IMR-90 (cell line): ENCODE data around the gene RNF144A. TPM values are rescaled to one million over a fixed set of nuclear protein-coding genes. Genes with fewer than 3 reads are reported as not detected.

Source experiments
- ATAC-seq: fragments of 200-7000 bp; cut with Tn5 transposase; 2 replicates; pipeline ENCODE4 v1.9.1; 2020; ENCODE audit warnings: low read depth, mild to moderate bottlenecking, moderate library complexity
- BruUV-seq: library from RNA; stranded (reverse); fragments of 400-500 nt; replicated peaks from 2 replicates; lab custom pipeline; 2021; lab: Mats Ljungman, UMichigan
- CTCF ChIA-PET: fragments of 300-600 bp; formaldehyde crosslinking; extraction: SDS; loops from one replicate; lab custom pipeline; 2021; ENCODE audit warnings: antibody characterized with exemption; lab: Yijun Ruan, JAX
- POLR2A ChIA-PET: fragments of 300-600 bp; sonication (Branson Sonifier 250); formaldehyde crosslinking; loops from one replicate; lab custom pipeline; 2022; ENCODE audit warnings: antibody characterized with exemption; ENCODE audit not compliant: unreplicated experiment; lab: Charles Lee
- DNase-seq: peaks from one replicate; pipeline ENCODE4 v3.0.0; 2013
- H2AFZ ChIP-seq: replicated peaks from 2 replicates; pipeline ENCODE3; 2013; ENCODE audit warnings: low read length, mild to moderate bottlenecking; ENCODE audit not compliant: poor library complexity
- H2AK5ac ChIP-seq: 2 replicates; pipeline ENCODE4 v1.6.1; 2013; ENCODE audit warnings: low read depth, low read length, inconsistent platforms
- H2AK9ac ChIP-seq: replicated peaks from 2 replicates; pipeline ENCODE3; 2013; ENCODE audit warnings: mild to moderate bottlenecking, low read depth, low read length, moderate library complexity; ENCODE audit not compliant: poor library complexity
- H2BK120ac ChIP-seq: 2 replicates; pipeline ENCODE4 v1.6.1; 2013; ENCODE audit warnings: low read depth, low read length, inconsistent platforms
- H2BK15ac ChIP-seq: 3 replicates; pipeline ENCODE4 v1.6.1; 2013; ENCODE audit warnings: low read depth, low read length, inconsistent platforms
- H2BK20ac ChIP-seq: 2 replicates; pipeline ENCODE4 v1.6.1; 2013; ENCODE audit warnings: low read depth, mild to moderate bottlenecking, inconsistent platforms, low read length, moderate library complexity
- H2BK5ac ChIP-seq: 2 replicates; pipeline ENCODE4 v1.6.1; 2013; ENCODE audit warnings: mild to moderate bottlenecking, low read depth, low read length, inconsistent platforms; ENCODE audit not compliant: poor library complexity, severe bottlenecking
- H3K14ac ChIP-seq: replicated peaks from 2 replicates; pipeline ENCODE4 v1.6.1; 2013; ENCODE audit warnings: low read depth, low read length, inconsistent platforms
- H3K18ac ChIP-seq: 2 replicates; pipeline ENCODE4 v1.6.1; 2013; ENCODE audit warnings: low read depth, low read length, control low read depth
- H3K23ac ChIP-seq: 2 replicates; pipeline ENCODE4 v1.6.1; 2013; ENCODE audit warnings: low read depth, low read length, inconsistent platforms
- H3K27ac ChIP-seq: 2 replicates; pipeline ENCODE4 v1.5.1; 2013; ENCODE audit warnings: mild to moderate bottlenecking, control low read depth, low read length; ENCODE audit not compliant: insufficient read depth
- H3K27me3 ChIP-seq: 2 replicates; pipeline ENCODE4 v1.6.1; 2013; ENCODE audit warnings: low read length; ENCODE audit not compliant: control insufficient read depth, insufficient read depth
- H3K36me3 ChIP-seq: 2 replicates; pipeline ENCODE4 v1.6.1; 2013; ENCODE audit warnings: low read length, mixed read lengths; ENCODE audit not compliant: control insufficient read depth, insufficient read depth
- H3K4ac ChIP-seq: 2 replicates; pipeline ENCODE4 v1.6.1; 2013; ENCODE audit warnings: low read depth, low read length, inconsistent platforms
- H3K4me1 ChIP-seq: 2 replicates; pipeline ENCODE4 v1.6.1; 2013; ENCODE audit warnings: low read length, mixed read lengths; ENCODE audit not compliant: control insufficient read depth, insufficient read depth
- H3K4me2 ChIP-seq: 2 replicates; pipeline ENCODE4 v1.6.1; 2013; ENCODE audit warnings: low read depth, mild to moderate bottlenecking, control low read depth, low read length, moderate library complexity
- H3K4me3 ChIP-seq: 2 replicates; pipeline ENCODE4 v1.5.1; 2013; ENCODE audit warnings: low read depth, mild to moderate bottlenecking, control low read depth, low read length, moderate library complexity; ENCODE audit not compliant: insufficient read depth
- H3K56ac ChIP-seq: 2 replicates; pipeline ENCODE4 v1.6.1; 2013; ENCODE audit warnings: low read length, inconsistent platforms; ENCODE audit not compliant: insufficient read depth; ENCODE audit errors: extremely low read depth
- H3K79me1 ChIP-seq, 2 experiments: 2 replicates each; pipeline ENCODE4 v1.6.1; 2013; ENCODE audit warnings: low read length in 2 of 2, inconsistent platforms in 1 of 2, low read depth in 1 of 2
- H3K9ac ChIP-seq: 2 replicates; pipeline ENCODE4 v1.6.1; 2013; ENCODE audit warnings: low read depth, low read length, control low read depth
- H3K9me1 ChIP-seq: 2 replicates; pipeline ENCODE4 v1.6.1; 2013; ENCODE audit warnings: low read length, inconsistent platforms; ENCODE audit not compliant: insufficient read depth
- H3K9me3 ChIP-seq: 2 replicates; pipeline ENCODE4 v1.6.1; 2013; ENCODE audit warnings: low read length; ENCODE audit not compliant: control insufficient read depth, insufficient read depth
- H4K20me1 ChIP-seq: 2 replicates; pipeline ENCODE4 v1.6.1; 2013; ENCODE audit warnings: low read length, inconsistent platforms; ENCODE audit not compliant: insufficient read depth
- H4K5ac ChIP-seq: 2 replicates; pipeline ENCODE4 v1.6.1; 2013; ENCODE audit warnings: mild to moderate bottlenecking, low read depth, low read length, control low read depth
- H4K8ac ChIP-seq, 2 experiments: 2 replicates each; pipeline ENCODE4 v1.6.1; 2013; ENCODE audit warnings: low read depth in 2 of 2, low read length in 2 of 2, control low read depth in 1 of 2, inconsistent platforms in 1 of 2
- H4K91ac ChIP-seq: 2 replicates; pipeline ENCODE4 v1.6.1; 2013; ENCODE audit warnings: low read depth, low read length, inconsistent platforms; ENCODE audit not compliant: insufficient read depth
- CEBPB ChIP-seq: IDR thresholded peaks from 2 replicates; pipeline ENCODE4 v1.6.1; 2012; ENCODE audit warnings: low read depth, low read length, improper control_type of control experiment
- CTCF ChIP-seq: conservative IDR thresholded peaks from 2 replicates; pipeline ENCODE4 v1.5.1; 2012; ENCODE audit warnings: mild to moderate bottlenecking, low read depth, low read length, improper control_type of control experiment
- ELK1 ChIP-seq: fragments of 150-350 bp; IDR thresholded peaks from 2 replicates; pipeline ENCODE4 v1.6.1; 2016; ENCODE audit warnings: low read depth, mild to moderate bottlenecking, low read length, moderate library complexity, borderline replicate concordance
- FOS ChIP-seq: fragments of 150-350 bp; IDR thresholded peaks from 2 replicates; pipeline ENCODE4 v1.6.1; 2016; ENCODE audit warnings: low read depth, low read length
- MAZ ChIP-seq: IDR thresholded peaks from 2 replicates; pipeline ENCODE4 v1.6.1; 2012; ENCODE audit warnings: low read depth, mild to moderate bottlenecking, low read length, improper control_type of control experiment, moderate library complexity, borderline replicate concordance
- NFE2L2 ChIP-seq: fragments of 150-350 bp; IDR thresholded peaks from 2 replicates; pipeline ENCODE4 v1.6.1; 2016; ENCODE audit warnings: low read depth, mild to moderate bottlenecking, low read length
- POLR2A ChIP-seq: IDR thresholded peaks from 2 replicates; pipeline ENCODE4 v1.6.1; 2012; ENCODE audit warnings: mild to moderate bottlenecking, low read depth, low read length
- RAD21 ChIP-seq: IDR thresholded peaks from 2 replicates; pipeline ENCODE4 v1.6.1; 2012; ENCODE audit warnings: low read length, improper control_type of control experiment
- SMC3 ChIP-seq: fragments of 150-350 bp; IDR thresholded peaks from 2 replicates; pipeline ENCODE4 v1.6.1; 2016; ENCODE audit warnings: low read depth, mild to moderate bottlenecking, antibody characterized with exemption, low read length, moderate library complexity
- USF2 ChIP-seq: fragments of 150-350 bp; IDR thresholded peaks from 2 replicates; pipeline ENCODE4 v1.6.1; 2017; ENCODE audit warnings: mild to moderate bottlenecking, antibody characterized with exemption, low read length, low read depth
- WGBS, 2 experiments: methylation state at CpG; one replicate each; pipeline versions ENCODE4 v1.1.5 to v1.1.7; 2013; ENCODE audit warnings: missing lambda C conversion rate in 2 of 2; ENCODE audit not compliant: insufficient read length in 1 of 2; ENCODE audit errors: extremely low coverage in 2 of 2; 5-methylcytosine and 5-hydroxymethylcytosine counted together
- dilution Hi-C: fragments of 300-500 bp; cut with HindIII; formaldehyde crosslinking; loops from one replicate; pipeline ENCODE4 v1.14.3; 2018; ENCODE audit warnings: low sequenced_read_pairs; ENCODE audit not compliant: unreplicated experiment
- in situ Hi-C: fragments of 300-500 bp; cut with MboI; formaldehyde crosslinking; loops from 3 replicates; pipeline ENCODE4 v1.14.3; 2019; ENCODE audit warnings: low sequenced_read_pairs, inconsistent platforms, mixed read lengths
- intact Hi-C: fragments of 100-400 bp; cut with micrococcal nuclease; formaldehyde crosslinking; loops from 2 replicates; pipeline ENCODE4 v1.10.0; 2022
- polyA plus RNA-seq, 3 experiments: library from polyadenylated mRNA; depleted of rRNA; stranded (reverse); fragments of >200 nt; gene quantifications; 2 replicates each; pipeline ENCODE4 v1.2.3, GENCODE V29; 2012; ENCODE audit warnings: low replicate concordance in 1 of 3
- total RNA-seq: library from RNA; depleted of rRNA; stranded (reverse); fragments of >200 nt; gene quantifications from 2 replicates; pipeline ENCODE4 v1.2.3, GENCODE V29; 2012

RNF144A gene
- total and polyA plus RNA-seq, 2 of the 4 experiments (the other 2 are of a cell fraction) = 0.18 to 0.26 TPM

GRCh38 chr2:7014174-7014640, 97.0 kb downstream of the RNF144A start:
- no peak overlapping the region for H3K56ac ChIP-seq
- no peak overlapping the region for H2BK5ac ChIP-seq
- H3K79me1 ChIP-seq = no peaks in the 10 kb centered on the region
- no peak overlapping the region for H2AK5ac ChIP-seq
- no peak overlapping the region for H2AK9ac ChIP-seq
- H3K14ac ChIP-seq = no peak overlapping the region
- 57% methylated on average over 1 of the region's 5 CpGs; no CpG with 5 or more reads in 1 of the 2 experiments for WGBS, 2 experiments
- H3K4me1 ChIP-seq = no peaks in the 10 kb centered on the region
- H3K9me3 ChIP-seq = no peaks in the 10 kb centered on the region
- H2BK120ac ChIP-seq = no peak overlapping the region
- H3K27ac ChIP-seq = no peak overlapping the region
- no peak overlapping the region for H3K4me3 ChIP-seq
- ChIA-PET POLR2A (no interaction called here), CTCF (no interaction called here)
- no peak for DNase-seq
- H4K5ac ChIP-seq = no peak overlapping the region
- TF ChIP-seq CTCF (no peak), MAZ (no peak), POLR2A (no peak), ELK1 (no peak), FOS (no peak), USF2 (no peak), CEBPB (no peak), NFE2L2 (no peak), RAD21 (no peak), SMC3 (no peak)
- H2BK20ac ChIP-seq = no peak overlapping the region
- H3K9me1 ChIP-seq = no peaks in the 10 kb centered on the region
- no peak overlapping the region for H3K4ac ChIP-seq
- no peak overlapping the region for H3K23ac ChIP-seq
- no TSS peak for BruUV-seq
- H2AFZ ChIP-seq = no peak overlapping the region
- H3K27me3 ChIP-seq = no peaks in the 10 kb centered on the region
- H2BK15ac ChIP-seq = no peak overlapping the region
- no peak overlapping the region for H3K18ac ChIP-seq
- H3K36me3 ChIP-seq = no peaks in the 10 kb centered on the region
- H3K4me2 ChIP-seq = no peak overlapping the region
- dilution Hi-C loops = no loop called here
- H4K8ac ChIP-seq = no peak overlapping the region
- intact Hi-C loops = no loop called here
- no peak overlapping the region for H4K91ac ChIP-seq
- H4K20me1 ChIP-seq = no peaks in the 10 kb centered on the region
- ATAC-seq = no peak
- in situ Hi-C loops = no loop called here
- no peak overlapping the region for H3K9ac ChIP-seq
